Activated effector memory CD4-positive, alpha-beta T cell treated with anti-CD3 and anti-CD28 coated beads, Interleukin-2, amount 50 U/mL, for 16 hours (primary cell): ENCODE results near the gene ZNF862.
"Not testable (repeated sequence)": the region's sequence is repeated elsewhere in the genome, so short reads cannot be mapped to it uniquely, and the experiment has no call there.

ENCODE experiments used
- DNase-seq: peaks from one replicate; pipeline ENCODE4 v3.0.0-alpha.2; 2020

Gene ZNF862

GRCh38 chr7:149882248-149883047 is 44.3 kb downstream of the ZNF862 start:
- DNase-seq = no peak

- no peak for DNase-seq
Observed at GRCh38 chr7:149883048-149883438, 44.9 kb downstream of the ZNF862 start.

GRCh38 chr7:149883452-149883861 is 45.3 kb downstream of the ZNF862 start:
- DNase-seq = peak; percentile 79

GRCh38 chr7:149884016-149884415 is 45.8 kb downstream of the ZNF862 start:
- no peak for DNase-seq

- no peak for DNase-seq
Observed at GRCh38 chr7:149884541-149884940, 46.4 kb downstream of the ZNF862 start.

- DNase-seq = no peak
Observed at GRCh38 chr7:149885191-149886017, 47.2 kb downstream of the ZNF862 start.

- DNase-seq = no peak
Observed at GRCh38 chr7:149886018-149886415, 47.8 kb downstream of the ZNF862 start.

- no peak for DNase-seq
Observed at GRCh38 chr7:149887311-149887710, 49.1 kb downstream of the ZNF862 start.

GRCh38 chr7:149890715-149891114 is 52.5 kb downstream of the ZNF862 start:
- DNase-seq = not testable (repeated sequence)

- DNase-seq = not testable (repeated sequence)
Observed at GRCh38 chr7:149894957-149895356, 56.8 kb downstream of the ZNF862 start.

GRCh38 chr7:149907776-149908376 is 69.7 kb downstream of the ZNF862 start:
- DNase-seq = not testable (repeated sequence)

GRCh38 chr7:149910219-149910618 is 72.0 kb downstream of the ZNF862 start:
- not testable (repeated sequence) for DNase-seq

- not testable (repeated sequence) for DNase-seq
Observed at GRCh38 chr7:149912126-149912525, 74.0 kb downstream of the ZNF862 start.
